ENCODE data around the gene OR51V1. TPM values are rescaled to one million over a fixed set of nuclear protein-coding genes. Genes with fewer than 3 reads are reported as not detected.

Gene OR51V1
- total and polyA plus RNA-seq, 10 of the 15 experiments (the other 5 are each of a cell fraction or from before 2014, with no cell fraction given) = not detected

- TF ChIP-seq, protein P1, sequence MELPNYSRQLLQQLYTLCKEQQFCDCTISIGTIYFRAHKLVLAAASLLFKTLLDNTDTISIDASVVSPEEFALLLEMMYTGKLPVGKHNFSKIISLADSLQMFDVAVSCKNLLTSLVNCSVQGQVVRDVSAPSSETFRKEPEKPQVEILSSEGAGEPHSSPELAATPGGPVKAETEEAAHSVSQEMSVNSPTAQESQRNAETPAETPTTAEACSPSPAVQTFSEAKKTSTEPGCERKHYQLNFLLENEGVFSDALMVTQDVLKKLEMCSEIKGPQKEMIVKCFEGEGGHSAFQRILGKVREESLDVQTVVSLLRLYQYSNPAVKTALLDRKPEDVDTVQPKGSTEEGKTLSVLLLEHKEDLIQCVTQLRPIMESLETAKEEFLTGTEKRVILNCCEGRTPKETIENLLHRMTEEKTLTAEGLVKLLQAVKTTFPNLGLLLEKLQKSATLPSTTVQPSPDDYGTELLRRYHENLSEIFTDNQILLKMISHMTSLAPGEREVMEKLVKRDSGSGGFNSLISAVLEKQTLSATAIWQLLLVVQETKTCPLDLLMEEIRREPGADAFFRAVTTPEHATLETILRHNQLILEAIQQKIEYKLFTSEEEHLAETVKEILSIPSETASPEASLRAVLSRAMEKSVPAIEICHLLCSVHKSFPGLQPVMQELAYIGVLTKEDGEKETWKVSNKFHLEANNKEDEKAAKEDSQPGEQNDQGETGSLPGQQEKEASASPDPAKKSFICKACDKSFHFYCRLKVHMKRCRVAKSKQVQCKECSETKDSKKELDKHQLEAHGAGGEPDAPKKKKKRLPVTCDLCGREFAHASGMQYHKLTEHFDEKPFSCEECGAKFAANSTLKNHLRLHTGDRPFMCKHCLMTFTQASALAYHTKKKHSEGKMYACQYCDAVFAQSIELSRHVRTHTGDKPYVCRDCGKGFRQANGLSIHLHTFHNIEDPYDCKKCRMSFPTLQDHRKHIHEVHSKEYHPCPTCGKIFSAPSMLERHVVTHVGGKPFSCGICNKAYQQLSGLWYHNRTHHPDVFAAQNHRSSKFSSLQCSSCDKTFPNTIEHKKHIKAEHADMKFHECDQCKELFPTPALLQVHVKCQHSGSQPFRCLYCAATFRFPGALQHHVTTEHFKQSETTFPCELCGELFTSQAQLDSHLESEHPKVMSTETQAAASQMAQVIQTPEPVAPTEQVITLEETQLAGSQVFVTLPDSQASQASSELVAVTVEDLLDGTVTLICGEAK (IDR thresholded peaks at IDR 0.05; ENCODE audit: borderline replicate concordance) = no peak
- no peak for TF ChIP-seq HDAC6 (IDR thresholded peaks at IDR 0.05; ENCODE audit: unreplicated experiment)
- no peak for TF ChIP-seq CREM (IDR thresholded peaks at IDR 0.05; ENCODE audit: low read depth)
- TF ChIP-seq SMAD5 (IDR thresholded peaks at IDR 0.05; ENCODE audit: low read depth) = no peak
- TF ChIP-seq MTA3 (IDR thresholded peaks at IDR 0.05; ENCODE audit: borderline replicate concordance, low read length) = no peak
- TF ChIP-seq, protein P2, sequence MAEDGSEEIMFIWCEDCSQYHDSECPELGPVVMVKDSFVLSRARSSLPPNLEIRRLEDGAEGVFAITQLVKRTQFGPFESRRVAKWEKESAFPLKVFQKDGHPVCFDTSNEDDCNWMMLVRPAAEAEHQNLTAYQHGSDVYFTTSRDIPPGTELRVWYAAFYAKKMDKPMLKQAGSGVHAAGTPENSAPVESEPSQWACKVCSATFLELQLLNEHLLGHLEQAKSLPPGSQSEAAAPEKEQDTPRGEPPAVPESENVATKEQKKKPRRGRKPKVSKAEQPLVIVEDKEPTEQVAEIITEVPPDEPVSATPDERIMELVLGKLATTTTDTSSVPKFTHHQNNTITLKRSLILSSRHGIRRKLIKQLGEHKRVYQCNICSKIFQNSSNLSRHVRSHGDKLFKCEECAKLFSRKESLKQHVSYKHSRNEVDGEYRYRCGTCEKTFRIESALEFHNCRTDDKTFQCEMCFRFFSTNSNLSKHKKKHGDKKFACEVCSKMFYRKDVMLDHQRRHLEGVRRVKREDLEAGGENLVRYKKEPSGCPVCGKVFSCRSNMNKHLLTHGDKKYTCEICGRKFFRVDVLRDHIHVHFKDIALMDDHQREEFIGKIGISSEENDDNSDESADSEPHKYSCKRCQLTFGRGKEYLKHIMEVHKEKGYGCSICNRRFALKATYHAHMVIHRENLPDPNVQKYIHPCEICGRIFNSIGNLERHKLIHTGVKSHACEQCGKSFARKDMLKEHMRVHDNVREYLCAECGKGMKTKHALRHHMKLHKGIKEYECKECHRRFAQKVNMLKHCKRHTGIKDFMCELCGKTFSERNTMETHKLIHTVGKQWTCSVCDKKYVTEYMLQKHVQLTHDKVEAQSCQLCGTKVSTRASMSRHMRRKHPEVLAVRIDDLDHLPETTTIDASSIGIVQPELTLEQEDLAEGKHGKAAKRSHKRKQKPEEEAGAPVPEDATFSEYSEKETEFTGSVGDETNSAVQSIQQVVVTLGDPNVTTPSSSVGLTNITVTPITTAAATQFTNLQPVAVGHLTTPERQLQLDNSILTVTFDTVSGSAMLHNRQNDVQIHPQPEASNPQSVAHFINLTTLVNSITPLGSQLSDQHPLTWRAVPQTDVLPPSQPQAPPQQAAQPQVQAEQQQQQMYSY (CRISPR knock-in tag; IDR thresholded peaks at IDR 0.05) = no peak
Observed at GRCh38 chr11:5228124-5228523, 27.6 kb upstream of the OR51V1 start (continued).
